Fibroblast of lung (primary cell): Measurements from ENCODE around the gene LHFPL6. TPM values are rescaled to one million over a fixed set of nuclear protein-coding genes. Genes with fewer than 3 reads are reported as not detected.

Experiments
- DNase-seq, 2 donors: peaks; one replicate each; pipeline versions ENCODE4 v3.0.0 to v3.0.0-alpha.2; 2010; ENCODE audit warnings: low read depth in 2 of 2
- H2AFZ ChIP-seq: 2 replicates; pipeline ENCODE4 v1.5.1; 2012; ENCODE audit warnings: low read length, control low read depth, inconsistent platforms
- H3K27ac ChIP-seq: 2 replicates; pipeline ENCODE4 v1.5.1; 2011; ENCODE audit warnings: low read length, control low read depth; ENCODE audit not compliant: insufficient read depth
- H3K27me3 ChIP-seq: 2 replicates; pipeline ENCODE4 v1.5.1; 2011; ENCODE audit warnings: mild to moderate bottlenecking, low read length; ENCODE audit not compliant: control insufficient read depth, insufficient read depth
- H3K36me3 ChIP-seq: 2 replicates; pipeline ENCODE4 v1.5.1; 2011; ENCODE audit warnings: low read length; ENCODE audit not compliant: control insufficient read depth, insufficient read depth
- H3K4me1 ChIP-seq: 2 replicates; pipeline ENCODE4 v1.5.1; 2011; ENCODE audit warnings: low read length; ENCODE audit not compliant: control insufficient read depth, insufficient read depth; ENCODE audit errors: extremely low read depth
- H3K4me2 ChIP-seq: 2 replicates; pipeline ENCODE4 v1.5.1; 2011; ENCODE audit warnings: low read length, control low read depth; ENCODE audit not compliant: insufficient read depth; ENCODE audit errors: extremely low read depth
- H3K4me3 ChIP-seq, 4 experiments: fragments of 200-600 bp in 1 of 4; sonication (generic) in 1 of 4; replicated peaks in 1 of 4; 2 replicates each; pipeline ENCODE4 v1.5.1; 2011 to 2016; ENCODE audit warnings: low read length in 4 of 4, low read depth in 3 of 4, mild to moderate bottlenecking in 3 of 4, control low read depth in 2 of 4, inconsistent platforms in 1 of 4, mixed read lengths in 1 of 4; ENCODE audit not compliant: insufficient read depth in 1 of 4; ENCODE audit errors: control extremely low read depth in 1 of 4
- H3K79me2 ChIP-seq: 2 replicates; pipeline ENCODE4 v1.5.1; 2012; ENCODE audit warnings: mild to moderate bottlenecking, low read length, inconsistent platforms; ENCODE audit not compliant: control insufficient read depth, insufficient read depth
- H3K9ac ChIP-seq: 2 replicates; pipeline ENCODE4 v1.5.1; 2011; ENCODE audit warnings: mild to moderate bottlenecking, low read length, control low read depth; ENCODE audit not compliant: insufficient read depth
- H3K9me3 ChIP-seq: 2 replicates; pipeline ENCODE4 v1.5.1; 2012; ENCODE audit warnings: low read depth, low read length; ENCODE audit not compliant: control insufficient read depth, insufficient read depth
- H4K20me1 ChIP-seq: 2 replicates; pipeline ENCODE4 v1.5.1; 2011; ENCODE audit warnings: low read length; ENCODE audit not compliant: control insufficient read depth, insufficient read depth; ENCODE audit errors: extremely low read depth
- EZH2 ChIP-seq: IDR thresholded peaks from 2 replicates; pipeline ENCODE4 v1.5.1; 2012; ENCODE audit warnings: low read length, control low read depth, mild to moderate bottlenecking; ENCODE audit errors: missing control alignments
- polyA plus RNA-seq, 2 donors: library from polyadenylated mRNA; depleted of rRNA in 1 of 2; stranded (reverse) in 1 of 2; unstranded in 1 of 2; fragments of >200 nt; gene quantifications; 2 replicates each; pipeline ENCODE4 v1.2.1, GENCODE V29; 2011 to 2012; ENCODE audit warnings: missing spikeins in 1 of 2
- total RNA-seq: library from RNA; depleted of rRNA; stranded (reverse); fragments of >200 nt; gene quantifications from 2 replicates; pipeline ENCODE4 v1.2.1, GENCODE V29; 2014
- TF ChIP-seq, protein P1 (sequence below), 2 donors: IDR thresholded peaks in 1 of 2; conservative IDR thresholded peaks in 1 of 2; 1 replicate in 1 of 2; 2 replicates in 1 of 2; pipeline ENCODE4 v1.5.1; 2011 to 2012; ENCODE audit warnings: low read length in 2 of 2, control low read depth in 1 of 2, inconsistent platforms in 1 of 2, low read depth in 1 of 2, mild to moderate bottlenecking in 1 of 2

The LHFPL6 gene
- total and polyA plus RNA-seq, 2 donors (not counting 1 experiment from before 2014, with no cell fraction given) = 42.4 to 86.8 TPM

DNA sequence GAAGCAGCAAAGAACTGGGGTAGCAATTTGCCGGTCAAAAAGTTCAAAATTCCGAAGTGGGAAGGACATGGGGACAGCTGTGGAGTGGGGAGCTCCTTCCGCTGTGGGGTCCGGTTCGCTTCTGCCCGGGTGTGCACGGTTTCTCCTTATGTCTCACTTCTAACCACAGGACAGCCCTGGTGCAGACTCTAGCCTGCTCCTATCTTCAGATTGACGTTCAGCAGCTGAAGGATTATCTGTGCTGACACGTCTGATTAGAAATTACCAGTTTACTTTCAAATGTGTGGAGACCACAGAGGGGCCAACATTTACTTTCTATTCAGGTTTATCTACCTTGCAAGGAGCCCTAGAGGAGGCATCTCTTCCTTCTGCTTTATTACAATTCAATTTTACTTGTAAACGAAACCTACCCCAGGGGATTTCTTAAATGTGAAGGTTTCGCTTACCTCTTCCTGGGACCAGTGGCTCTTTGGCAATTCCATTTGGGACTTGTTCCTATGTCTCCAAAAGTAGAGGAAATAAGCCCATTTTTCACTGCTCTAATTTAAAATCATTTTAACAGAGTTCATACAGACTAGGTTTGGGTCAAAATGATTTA, 27.3 kb downstream of the LHFPL6 start:
- Histone ChIP-seq H3K9ac (no peak overlapping the region), H3K27me3 (no peaks in the 10 kb centered on the region), H4K20me1 (no peaks in the 10 kb centered on the region), H3K79me2 (no peaks in the 10 kb centered on the region), H3K4me2 (no peak overlapping the region), H3K4me3 (no peak overlapping the region), H3K36me3 (no peaks in the 10 kb centered on the region), H2AFZ (no peak overlapping the region), H3K4me1 (peaks cover 3% of the 10 kb centered on the region), H3K27ac (no peak overlapping the region), H3K9me3 (no peaks in the 10 kb centered on the region)
- no peak for DNase-seq
- TF ChIP-seq, protein P1, sequence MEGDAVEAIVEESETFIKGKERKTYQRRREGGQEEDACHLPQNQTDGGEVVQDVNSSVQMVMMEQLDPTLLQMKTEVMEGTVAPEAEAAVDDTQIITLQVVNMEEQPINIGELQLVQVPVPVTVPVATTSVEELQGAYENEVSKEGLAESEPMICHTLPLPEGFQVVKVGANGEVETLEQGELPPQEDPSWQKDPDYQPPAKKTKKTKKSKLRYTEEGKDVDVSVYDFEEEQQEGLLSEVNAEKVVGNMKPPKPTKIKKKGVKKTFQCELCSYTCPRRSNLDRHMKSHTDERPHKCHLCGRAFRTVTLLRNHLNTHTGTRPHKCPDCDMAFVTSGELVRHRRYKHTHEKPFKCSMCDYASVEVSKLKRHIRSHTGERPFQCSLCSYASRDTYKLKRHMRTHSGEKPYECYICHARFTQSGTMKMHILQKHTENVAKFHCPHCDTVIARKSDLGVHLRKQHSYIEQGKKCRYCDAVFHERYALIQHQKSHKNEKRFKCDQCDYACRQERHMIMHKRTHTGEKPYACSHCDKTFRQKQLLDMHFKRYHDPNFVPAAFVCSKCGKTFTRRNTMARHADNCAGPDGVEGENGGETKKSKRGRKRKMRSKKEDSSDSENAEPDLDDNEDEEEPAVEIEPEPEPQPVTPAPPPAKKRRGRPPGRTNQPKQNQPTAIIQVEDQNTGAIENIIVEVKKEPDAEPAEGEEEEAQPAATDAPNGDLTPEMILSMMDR (conservative IDR thresholded peaks at IDR 0.05 in 1 of 2, IDR thresholded peaks at IDR 0.05 in 1 of 2; ENCODE audit: low read depth in 1 of 2, low read length in 2 of 2) = no peak
- TF ChIP-seq EZH2 = no peak

DNA sequence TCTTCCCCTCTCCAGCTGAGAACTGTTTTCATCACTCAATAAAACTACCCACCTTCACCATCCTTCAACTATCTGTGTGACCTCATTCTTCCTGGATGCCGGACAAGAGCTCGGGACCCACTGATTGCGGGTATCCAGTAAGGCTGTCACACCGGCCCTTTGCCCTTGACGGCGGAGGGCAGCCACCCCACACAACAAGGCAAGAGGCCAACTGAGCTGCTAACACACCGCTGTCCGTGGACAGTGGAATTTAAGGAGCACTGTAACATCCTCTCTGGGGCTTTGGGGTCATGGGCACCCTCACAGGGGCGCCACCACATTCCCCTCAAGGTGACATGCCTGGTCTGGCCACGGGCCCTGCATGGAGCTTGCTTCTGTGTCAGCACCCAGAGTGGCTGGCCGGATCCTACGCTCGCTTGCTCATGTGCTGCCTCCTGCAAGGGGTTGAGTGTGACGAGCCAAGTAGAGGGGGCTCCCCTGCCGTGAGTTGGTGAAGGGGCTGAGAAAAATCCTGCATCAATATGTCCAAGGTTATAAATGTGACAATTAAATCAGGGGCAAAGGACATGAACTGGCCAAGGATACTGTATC, 31.4 kb downstream of the LHFPL6 start:
- H3K9me3 ChIP-seq = no peaks in the 10 kb centered on the region
- H3K27ac ChIP-seq = no peak overlapping the region
- H3K79me2 ChIP-seq = no peaks in the 10 kb centered on the region
- no peaks in the 10 kb centered on the region for H4K20me1 ChIP-seq
- TF ChIP-seq, protein P1 (conservative IDR thresholded peaks at IDR 0.05 in 1 of 2, IDR thresholded peaks at IDR 0.05 in 1 of 2; ENCODE audit: low read depth in 1 of 2, low read length in 2 of 2) = no peak
- no peak for TF ChIP-seq EZH2
- H3K27me3 ChIP-seq = no peaks in the 10 kb centered on the region
- DNase-seq = no peak
- no peak overlapping the region for H3K4me3 ChIP-seq
- no peak overlapping the region for H3K9ac ChIP-seq
- no peak overlapping the region for H2AFZ ChIP-seq
- no peaks in the 10 kb centered on the region for H3K36me3 ChIP-seq
- H3K4me1 ChIP-seq = peaks cover 2% of the 10 kb centered on the region
- H3K4me2 ChIP-seq = no peak overlapping the region

DNA sequence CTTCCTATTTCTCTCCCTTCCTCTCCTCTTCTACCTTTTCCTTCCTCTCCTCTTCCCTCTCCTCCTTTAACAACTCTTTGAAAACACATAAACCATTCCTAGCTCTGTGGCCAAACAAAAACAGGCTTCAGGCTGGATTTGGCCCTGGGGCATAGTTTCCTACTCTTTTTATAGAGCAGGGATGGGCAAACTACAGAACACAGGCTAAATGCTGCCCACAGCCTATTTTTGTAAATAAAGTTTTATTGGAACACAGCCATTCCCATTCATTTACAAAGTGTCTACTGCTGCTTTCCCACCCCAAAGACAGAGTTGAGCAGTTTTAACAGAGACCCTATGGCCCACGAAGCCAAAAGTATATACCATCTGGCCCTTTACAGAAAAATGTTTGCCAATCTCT, 35.4 kb downstream of the LHFPL6 start:
- H3K27ac ChIP-seq = no peak overlapping the region

More for the DNA sequence above, 35.4 kb downstream of the LHFPL6 start:
- no peak for TF ChIP-seq EZH2
- TF ChIP-seq, protein P1 (conservative IDR thresholded peaks at IDR 0.05 in 1 of 2, IDR thresholded peaks at IDR 0.05 in 1 of 2; ENCODE audit: low read depth in 1 of 2, low read length in 2 of 2) = no peak
- Histone ChIP-seq H3K36me3 (no peaks in the 10 kb centered on the region), H3K79me2 (peaks cover 6% of the 10 kb centered on the region), H3K4me2 (no peak overlapping the region), H4K20me1 (no peaks in the 10 kb centered on the region), H3K27me3 (no peaks in the 10 kb centered on the region), H3K9me3 (no peaks in the 10 kb centered on the region), H3K4me1 (peaks cover 17% of the 10 kb centered on the region), H3K4me3 (no peak overlapping the region), H3K9ac (no peak overlapping the region), H2AFZ (no peak overlapping the region)
- no peak for DNase-seq
